ENCODE measurements around the gene CLDN18. TPM values are rescaled to one million over a fixed set of nuclear protein-coding genes. Genes with fewer than 3 reads are reported as not detected.

CLDN18 gene
- total RNA-seq, 1 experiment from 2014 or later: 0.13 TPM

DNA sequence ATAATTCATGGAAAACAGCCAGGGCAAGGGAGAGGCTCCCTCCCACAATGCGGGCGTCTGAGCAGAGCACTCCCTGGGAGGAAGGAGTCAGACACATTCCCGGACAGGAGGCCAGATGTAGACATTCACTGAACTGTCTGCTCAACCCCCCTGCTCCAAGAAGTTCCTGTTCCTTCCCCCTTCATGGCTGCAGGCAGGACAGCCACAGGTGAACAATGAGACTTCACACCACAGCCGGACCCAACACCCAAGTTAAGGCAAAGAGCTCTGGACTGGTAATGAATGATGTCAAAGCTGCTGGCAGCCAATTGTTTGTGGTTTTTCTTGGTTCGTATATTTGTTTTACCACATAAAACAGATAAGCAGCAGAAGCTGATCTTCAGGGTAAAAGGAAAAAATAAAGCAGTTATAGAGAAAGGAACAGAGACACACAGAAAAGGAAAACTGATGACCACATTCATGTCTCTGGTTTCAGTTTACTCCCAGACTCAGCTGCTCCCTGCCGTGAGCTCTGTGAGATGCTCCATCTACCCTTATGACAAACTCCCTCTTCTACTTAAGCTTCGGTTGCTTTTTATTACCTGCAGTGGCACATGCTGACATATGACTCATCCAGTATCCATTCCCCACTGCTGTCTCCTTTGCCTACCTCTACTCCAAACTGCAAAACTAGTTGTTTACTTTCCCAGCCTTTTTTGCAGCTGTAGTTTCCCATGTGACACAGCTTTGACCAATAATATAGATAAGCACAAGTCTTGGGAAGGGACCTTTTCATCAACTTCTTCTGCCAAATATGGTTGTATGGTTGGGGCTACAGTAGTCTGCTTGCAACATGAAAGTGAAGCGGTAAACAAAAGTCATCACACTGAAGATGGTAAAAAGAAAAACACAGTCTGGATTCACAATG, 72.4 kb downstream of the CLDN18 start:
- H3K27ac Mint-ChIP-seq: 0 out of 2 replicates have a peak overlapping the region, but pooled peaks have one; percentile 39

GRCh38 chr3:138082992-138083386, 73.0 kb downstream of the CLDN18 start:
- no peak overlapping the region for H3K27ac Mint-ChIP-seq

More for the DNA sequence above, 72.4 kb downstream of the CLDN18 start:
- CTCF ChIA-PET: interaction anchor here (0.7 to 1.2 kb wide), 3 partner anchors 9 to 36 kb away, joined by 3 to 4 read pairs (median 3); partner anchors contain the start of gene DZIP1L
- H3K36me3 Mint-ChIP-seq: peaks cover 28% of the 10 kb centered on the region
- no peak for DNase-seq (ENCODE audit: low spot score)
- H3K4me1 Mint-ChIP-seq: 0 out of 2 replicates have a peak, but pooled peaks cover 5% of the 10 kb centered on the region
- H3K27me3 Mint-ChIP-seq (ENCODE audit: low read depth): no peaks in the 10 kb centered on the region
- POLR2A ChIA-PET: interaction anchor here (0.6 kb wide), 1 partner anchor 43 kb away, joined by 4 read pairs; no protein-coding TSS in a partner anchor
- no peak for ATAC-seq
- H3K4me3 Mint-ChIP-seq: no peak overlapping the region
- TF ChIP-seq IRF2 (CRISPR knock-in tag; IDR thresholded peaks at IDR 0.05; ENCODE audit: borderline replicate concordance, low read depth): no peak
- TF ChIP-seq NR3C1 (CRISPR knock-in tag; conservative IDR thresholded peaks at IDR 0.05; ENCODE audit: low read depth): no peak
- TF ChIP-seq, protein P1, sequence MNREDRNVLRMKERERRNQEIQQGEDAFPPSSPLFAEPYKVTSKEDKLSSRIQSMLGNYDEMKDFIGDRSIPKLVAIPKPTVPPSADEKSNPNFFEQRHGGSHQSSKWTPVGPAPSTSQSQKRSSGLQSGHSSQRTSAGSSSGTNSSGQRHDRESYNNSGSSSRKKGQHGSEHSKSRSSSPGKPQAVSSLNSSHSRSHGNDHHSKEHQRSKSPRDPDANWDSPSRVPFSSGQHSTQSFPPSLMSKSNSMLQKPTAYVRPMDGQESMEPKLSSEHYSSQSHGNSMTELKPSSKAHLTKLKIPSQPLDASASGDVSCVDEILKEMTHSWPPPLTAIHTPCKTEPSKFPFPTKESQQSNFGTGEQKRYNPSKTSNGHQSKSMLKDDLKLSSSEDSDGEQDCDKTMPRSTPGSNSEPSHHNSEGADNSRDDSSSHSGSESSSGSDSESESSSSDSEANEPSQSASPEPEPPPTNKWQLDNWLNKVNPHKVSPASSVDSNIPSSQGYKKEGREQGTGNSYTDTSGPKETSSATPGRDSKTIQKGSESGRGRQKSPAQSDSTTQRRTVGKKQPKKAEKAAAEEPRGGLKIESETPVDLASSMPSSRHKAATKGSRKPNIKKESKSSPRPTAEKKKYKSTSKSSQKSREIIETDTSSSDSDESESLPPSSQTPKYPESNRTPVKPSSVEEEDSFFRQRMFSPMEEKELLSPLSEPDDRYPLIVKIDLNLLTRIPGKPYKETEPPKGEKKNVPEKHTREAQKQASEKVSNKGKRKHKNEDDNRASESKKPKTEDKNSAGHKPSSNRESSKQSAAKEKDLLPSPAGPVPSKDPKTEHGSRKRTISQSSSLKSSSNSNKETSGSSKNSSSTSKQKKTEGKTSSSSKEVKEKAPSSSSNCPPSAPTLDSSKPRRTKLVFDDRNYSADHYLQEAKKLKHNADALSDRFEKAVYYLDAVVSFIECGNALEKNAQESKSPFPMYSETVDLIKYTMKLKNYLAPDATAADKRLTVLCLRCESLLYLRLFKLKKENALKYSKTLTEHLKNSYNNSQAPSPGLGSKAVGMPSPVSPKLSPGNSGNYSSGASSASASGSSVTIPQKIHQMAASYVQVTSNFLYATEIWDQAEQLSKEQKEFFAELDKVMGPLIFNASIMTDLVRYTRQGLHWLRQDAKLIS (CRISPR knock-in tag; IDR thresholded peaks at IDR 0.05; ENCODE audit: borderline replicate concordance): no peak
- TF ChIP-seq GTF2I (CRISPR knock-in tag; conservative IDR thresholded peaks at IDR 0.05): no peak
- H3K9me3 Mint-ChIP-seq: no peaks in the 10 kb centered on the region

More at GRCh38 chr3:138082992-138083386, 73.0 kb downstream of the CLDN18 start:
- TF ChIP-seq ZNF219 (CRISPR knock-in tag; IDR thresholded peaks at IDR 0.05; ENCODE audit: borderline replicate concordance) (no peak), ZNF423 (CRISPR knock-in tag; IDR thresholded peaks at IDR 0.05) (no peak), ERG (CRISPR knock-in tag; IDR thresholded peaks at IDR 0.05) (no peak), RORB (CRISPR knock-in tag; IDR thresholded peaks at IDR 0.05) (no peak), NFE2L1 (CRISPR knock-in tag; IDR thresholded peaks at IDR 0.05) (no peak), NFATC4 (CRISPR knock-in tag; IDR thresholded peaks at IDR 0.05) (no peak), GABPB1 (CRISPR knock-in tag; IDR thresholded peaks at IDR 0.05) (no peak), TEAD1 (CRISPR knock-in tag; IDR thresholded peaks at IDR 0.05) (no peak), CBFB (CRISPR knock-in tag; IDR thresholded peaks at IDR 0.05; ENCODE audit: low read depth) (no peak), IRF2 (CRISPR knock-in tag; IDR thresholded peaks at IDR 0.05; ENCODE audit: borderline replicate concordance, low read depth) (no peak), USF1 (CRISPR knock-in tag; IDR thresholded peaks at IDR 0.05) (no peak)
- TF ChIP-seq, protein P2, sequence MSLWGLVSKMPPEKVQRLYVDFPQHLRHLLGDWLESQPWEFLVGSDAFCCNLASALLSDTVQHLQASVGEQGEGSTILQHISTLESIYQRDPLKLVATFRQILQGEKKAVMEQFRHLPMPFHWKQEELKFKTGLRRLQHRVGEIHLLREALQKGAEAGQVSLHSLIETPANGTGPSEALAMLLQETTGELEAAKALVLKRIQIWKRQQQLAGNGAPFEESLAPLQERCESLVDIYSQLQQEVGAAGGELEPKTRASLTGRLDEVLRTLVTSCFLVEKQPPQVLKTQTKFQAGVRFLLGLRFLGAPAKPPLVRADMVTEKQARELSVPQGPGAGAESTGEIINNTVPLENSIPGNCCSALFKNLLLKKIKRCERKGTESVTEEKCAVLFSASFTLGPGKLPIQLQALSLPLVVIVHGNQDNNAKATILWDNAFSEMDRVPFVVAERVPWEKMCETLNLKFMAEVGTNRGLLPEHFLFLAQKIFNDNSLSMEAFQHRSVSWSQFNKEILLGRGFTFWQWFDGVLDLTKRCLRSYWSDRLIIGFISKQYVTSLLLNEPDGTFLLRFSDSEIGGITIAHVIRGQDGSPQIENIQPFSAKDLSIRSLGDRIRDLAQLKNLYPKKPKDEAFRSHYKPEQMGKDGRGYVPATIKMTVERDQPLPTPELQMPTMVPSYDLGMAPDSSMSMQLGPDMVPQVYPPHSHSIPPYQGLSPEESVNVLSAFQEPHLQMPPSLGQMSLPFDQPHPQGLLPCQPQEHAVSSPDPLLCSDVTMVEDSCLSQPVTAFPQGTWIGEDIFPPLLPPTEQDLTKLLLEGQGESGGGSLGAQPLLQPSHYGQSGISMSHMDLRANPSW (CRISPR knock-in tag; conservative IDR thresholded peaks at IDR 0.05; ENCODE audit: low read depth): no peak
- TF ChIP-seq, protein P3, sequence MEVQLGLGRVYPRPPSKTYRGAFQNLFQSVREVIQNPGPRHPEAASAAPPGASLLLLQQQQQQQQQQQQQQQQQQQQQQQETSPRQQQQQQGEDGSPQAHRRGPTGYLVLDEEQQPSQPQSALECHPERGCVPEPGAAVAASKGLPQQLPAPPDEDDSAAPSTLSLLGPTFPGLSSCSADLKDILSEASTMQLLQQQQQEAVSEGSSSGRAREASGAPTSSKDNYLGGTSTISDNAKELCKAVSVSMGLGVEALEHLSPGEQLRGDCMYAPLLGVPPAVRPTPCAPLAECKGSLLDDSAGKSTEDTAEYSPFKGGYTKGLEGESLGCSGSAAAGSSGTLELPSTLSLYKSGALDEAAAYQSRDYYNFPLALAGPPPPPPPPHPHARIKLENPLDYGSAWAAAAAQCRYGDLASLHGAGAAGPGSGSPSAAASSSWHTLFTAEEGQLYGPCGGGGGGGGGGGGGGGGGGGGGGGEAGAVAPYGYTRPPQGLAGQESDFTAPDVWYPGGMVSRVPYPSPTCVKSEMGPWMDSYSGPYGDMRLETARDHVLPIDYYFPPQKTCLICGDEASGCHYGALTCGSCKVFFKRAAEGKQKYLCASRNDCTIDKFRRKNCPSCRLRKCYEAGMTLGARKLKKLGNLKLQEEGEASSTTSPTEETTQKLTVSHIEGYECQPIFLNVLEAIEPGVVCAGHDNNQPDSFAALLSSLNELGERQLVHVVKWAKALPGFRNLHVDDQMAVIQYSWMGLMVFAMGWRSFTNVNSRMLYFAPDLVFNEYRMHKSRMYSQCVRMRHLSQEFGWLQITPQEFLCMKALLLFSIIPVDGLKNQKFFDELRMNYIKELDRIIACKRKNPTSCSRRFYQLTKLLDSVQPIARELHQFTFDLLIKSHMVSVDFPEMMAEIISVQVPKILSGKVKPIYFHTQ (CRISPR knock-in tag; IDR thresholded peaks at IDR 0.05): no peak
- TF ChIP-seq, protein P4, sequence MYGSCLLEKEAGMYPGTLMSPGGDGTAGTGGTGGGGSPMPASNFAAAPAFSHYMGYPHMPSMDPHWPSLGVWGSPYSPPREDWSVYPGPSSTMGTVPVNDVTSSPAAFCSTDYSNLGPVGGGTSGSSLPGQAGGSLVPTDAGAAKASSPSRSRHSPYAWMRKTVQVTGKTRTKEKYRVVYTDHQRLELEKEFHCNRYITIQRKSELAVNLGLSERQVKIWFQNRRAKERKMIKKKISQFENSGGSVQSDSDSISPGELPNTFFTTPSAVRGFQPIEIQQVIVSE (CRISPR knock-in tag; IDR thresholded peaks at IDR 0.05; ENCODE audit: borderline replicate concordance): no peak
- H3K4me3 Mint-ChIP-seq: no peak overlapping the region
- POLR2A ChIA-PET: no interaction called here
- H3K4me1 Mint-ChIP-seq: 0 out of 2 replicates have a peak, but pooled peaks cover 5% of the 10 kb centered on the region
- H3K27me3 Mint-ChIP-seq (ENCODE audit: low read depth): no peaks in the 10 kb centered on the region
- no peak for ATAC-seq
- DNase-seq (ENCODE audit: low spot score): no peak
- no peaks in the 10 kb centered on the region for H3K9me3 Mint-ChIP-seq
- H3K36me3 Mint-ChIP-seq: peaks cover 29% of the 10 kb centered on the region
- CTCF ChIA-PET: interaction anchor here (0.9 to 1.2 kb wide), 2 partner anchors 10 to 33 kb away, joined by 3 to 4 read pairs; partner anchors contain the start of gene DZIP1L
